Measurements from ENCODE around the gene FSIP1. TPM values are rescaled to one million over a fixed set of nuclear protein-coding genes. Genes with fewer than 3 reads are reported as not detected.

Gene FSIP1
- total RNA-seq, 1 experiment from 2014 or later, result 3.2 TPM

- H3K27ac Mint-ChIP-seq (ENCODE audit: low read depth, unreplicated experiment), result peak overlapping the region; percentile 1
- intact Hi-C loops (cut with micrococcal nuclease), result loop anchor here (2.0 to 10.0 kb wide), 3 partner anchors 187 to 491 kb away; no protein-coding TSS in a partner anchor
Observed at GRCh38 chr15:39784125-39784524, 1.5 kb upstream of the FSIP1 start.

GRCh38 chr15:39783244-39783820 is 691 bp upstream of the FSIP1 start:
- Mint-ChIP-seq H3K36me3 (ENCODE audit: insufficient read depth, unreplicated experiment) (no peaks in the 10 kb centered on the region), H3K27ac (ENCODE audit: low read depth, unreplicated experiment) (peak overlapping the region; percentile 1), H3K27me3 (ENCODE audit: insufficient read depth, unreplicated experiment) (no peaks in the 10 kb centered on the region), H3K4me3 (ENCODE audit: unreplicated experiment) (peak overlapping the region; percentile 91), H3K4me1 (ENCODE audit: insufficient read depth, unreplicated experiment) (peaks cover 15% of the 10 kb centered on the region), H3K9me3 (ENCODE audit: unreplicated experiment) (no peaks in the 10 kb centered on the region)
- TF ChIP-seq, protein P1, sequence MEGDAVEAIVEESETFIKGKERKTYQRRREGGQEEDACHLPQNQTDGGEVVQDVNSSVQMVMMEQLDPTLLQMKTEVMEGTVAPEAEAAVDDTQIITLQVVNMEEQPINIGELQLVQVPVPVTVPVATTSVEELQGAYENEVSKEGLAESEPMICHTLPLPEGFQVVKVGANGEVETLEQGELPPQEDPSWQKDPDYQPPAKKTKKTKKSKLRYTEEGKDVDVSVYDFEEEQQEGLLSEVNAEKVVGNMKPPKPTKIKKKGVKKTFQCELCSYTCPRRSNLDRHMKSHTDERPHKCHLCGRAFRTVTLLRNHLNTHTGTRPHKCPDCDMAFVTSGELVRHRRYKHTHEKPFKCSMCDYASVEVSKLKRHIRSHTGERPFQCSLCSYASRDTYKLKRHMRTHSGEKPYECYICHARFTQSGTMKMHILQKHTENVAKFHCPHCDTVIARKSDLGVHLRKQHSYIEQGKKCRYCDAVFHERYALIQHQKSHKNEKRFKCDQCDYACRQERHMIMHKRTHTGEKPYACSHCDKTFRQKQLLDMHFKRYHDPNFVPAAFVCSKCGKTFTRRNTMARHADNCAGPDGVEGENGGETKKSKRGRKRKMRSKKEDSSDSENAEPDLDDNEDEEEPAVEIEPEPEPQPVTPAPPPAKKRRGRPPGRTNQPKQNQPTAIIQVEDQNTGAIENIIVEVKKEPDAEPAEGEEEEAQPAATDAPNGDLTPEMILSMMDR (IDR thresholded peaks at IDR 0.05; ENCODE audit: unreplicated experiment), result no peak
- CTCF ChIA-PET, result interaction anchor here (0.6 to 2.8 kb wide), 5 partner anchors 27 to 1223 kb away, joined by 3 to 9 read pairs (median 3); no protein-coding TSS in a partner anchor
- BruUV-seq (replicated peaks), result TSS peak; percentile 70
- intact Hi-C loops (cut with micrococcal nuclease), result loop anchor here (10.0 kb wide), 2 partner anchors 411 to 491 kb away; no protein-coding TSS in a partner anchor
- POLR2A ChIA-PET, result interaction anchor here (0.6 to 2.4 kb wide), 18 partner anchors 11 to 597 kb away, joined by 3 to 20 read pairs (median 3); partner anchors contain the start of genes EIF2AK4 and SRP14
- peak; percentile 1 for DNase-seq (ENCODE audit: unreplicated experiment)

More at GRCh38 chr15:39784125-39784524, 1.5 kb upstream of the FSIP1 start:
- Mint-ChIP-seq H3K9me3 (ENCODE audit: unreplicated experiment) (no peaks in the 10 kb centered on the region), H3K36me3 (ENCODE audit: insufficient read depth, unreplicated experiment) (no peaks in the 10 kb centered on the region), H3K4me3 (ENCODE audit: unreplicated experiment) (peak overlapping the region; percentile 91), H3K4me1 (ENCODE audit: insufficient read depth, unreplicated experiment) (peaks cover 15% of the 10 kb centered on the region), H3K27me3 (ENCODE audit: insufficient read depth, unreplicated experiment) (no peaks in the 10 kb centered on the region)
- ChIA-PET POLR2A (interaction anchor here (0.7 to 2.4 kb wide), 9 partner anchors 20 to 598 kb away, joined by 3 to 8 read pairs (median 3); partner anchors contain the start of gene EIF2AK4), CTCF (interaction anchor here (1.1 to 2.8 kb wide), 3 partner anchors 90 to 321 kb away, joined by 4 to 9 read pairs (median 4); no protein-coding TSS in a partner anchor)
- peak; percentile 37 for DNase-seq (ENCODE audit: unreplicated experiment)
- BruUV-seq (replicated peaks), result no TSS peak
- TF ChIP-seq, protein P1 (IDR thresholded peaks at IDR 0.05; ENCODE audit: unreplicated experiment), result no peak

DNA sequence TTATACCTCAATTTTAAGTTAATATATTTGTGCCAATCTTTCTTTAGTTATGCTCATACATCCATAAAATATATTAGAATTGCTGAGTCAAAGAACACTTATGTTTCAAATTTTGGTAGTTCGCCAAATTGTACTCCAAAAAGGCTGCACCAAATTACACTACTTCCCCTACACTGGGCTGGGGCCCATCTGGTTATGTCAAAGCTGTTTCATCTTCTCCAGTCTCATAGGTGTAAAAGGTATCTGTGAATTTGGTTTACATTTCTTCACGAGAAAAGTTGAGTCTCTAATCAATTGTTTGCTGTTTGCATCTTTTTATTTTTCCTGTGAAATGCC is 706 bp downstream of the FSIP1 start:
- POLR2A ChIA-PET, result interaction anchor here (0.6 to 2.3 kb wide), 9 partner anchors 9 to 265 kb away, joined by 3 to 20 read pairs (median 3); partner anchors contain the start of genes EIF2AK4 and SRP14
- Mint-ChIP-seq H3K27me3 (ENCODE audit: insufficient read depth, unreplicated experiment) (no peaks in the 10 kb centered on the region), H3K4me1 (ENCODE audit: insufficient read depth, unreplicated experiment) (peaks cover 15% of the 10 kb centered on the region), H3K9me3 (ENCODE audit: unreplicated experiment) (no peaks in the 10 kb centered on the region), H3K4me3 (ENCODE audit: unreplicated experiment) (peak overlapping the region; percentile 91), H3K27ac (ENCODE audit: low read depth, unreplicated experiment) (no peak overlapping the region), H3K36me3 (ENCODE audit: insufficient read depth, unreplicated experiment) (no peaks in the 10 kb centered on the region)
- no TSS peak for BruUV-seq (replicated peaks)
- intact Hi-C loops (cut with micrococcal nuclease), result loop anchor here (10.0 kb wide), 2 partner anchors 413 to 493 kb away; no protein-coding TSS in a partner anchor
- TF ChIP-seq, protein P1 (IDR thresholded peaks at IDR 0.05; ENCODE audit: unreplicated experiment), result no peak
- DNase-seq (ENCODE audit: unreplicated experiment), result no peak
- CTCF ChIA-PET, result interaction anchor here (0.7 kb wide), 1 partner anchor 74 kb away, joined by 3 read pairs; no protein-coding TSS in a partner anchor

DNA sequence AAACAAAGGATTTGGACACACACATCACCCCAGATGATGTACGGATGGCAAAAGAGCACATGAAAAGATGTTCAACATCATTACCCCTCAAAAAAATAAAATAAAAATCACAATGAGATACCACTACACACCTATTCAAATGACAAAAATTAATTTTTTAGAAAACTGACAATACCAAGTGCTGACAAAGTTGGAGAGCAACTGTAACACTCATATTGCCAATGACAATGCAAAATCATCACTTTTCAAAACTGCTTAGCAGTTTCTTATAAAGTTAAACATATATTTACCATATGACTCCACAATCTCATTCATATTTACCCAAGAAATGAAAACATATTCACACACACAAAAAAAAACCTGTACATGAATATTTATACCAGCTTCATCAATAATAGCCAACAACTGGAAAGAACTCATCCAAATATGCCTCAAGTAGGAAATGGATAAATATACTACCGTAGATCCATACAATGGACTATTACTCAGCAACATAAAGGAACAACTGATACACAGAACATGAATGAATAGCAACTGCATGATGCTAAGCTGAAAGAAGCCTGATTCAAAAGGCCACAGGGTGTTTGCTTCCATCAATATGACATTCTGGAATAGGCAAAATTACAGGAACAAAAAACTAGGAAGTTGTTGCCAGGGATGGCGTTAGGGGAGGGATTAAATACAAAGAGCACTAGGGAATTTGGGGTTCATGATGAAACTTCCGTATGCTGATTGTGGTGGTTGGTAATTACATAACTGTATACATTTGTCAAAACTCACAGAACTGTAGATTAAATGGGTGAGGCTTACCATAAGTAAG is 1.3 kb downstream of the FSIP1 start:
- BruUV-seq (replicated peaks), result no TSS peak
- Mint-ChIP-seq H3K4me1 (ENCODE audit: insufficient read depth, unreplicated experiment) (peaks cover 15% of the 10 kb centered on the region), H3K4me3 (ENCODE audit: unreplicated experiment) (peak overlapping the region; percentile 20), H3K27ac (ENCODE audit: low read depth, unreplicated experiment) (no peak overlapping the region), H3K36me3 (ENCODE audit: insufficient read depth, unreplicated experiment) (no peaks in the 10 kb centered on the region), H3K9me3 (ENCODE audit: unreplicated experiment) (no peaks in the 10 kb centered on the region), H3K27me3 (ENCODE audit: insufficient read depth, unreplicated experiment) (no peaks in the 10 kb centered on the region)
- ChIA-PET POLR2A (interaction anchor here (0.7 to 2.3 kb wide), 3 partner anchors 153 to 266 kb away, joined by 3 to 20 read pairs (median 3); partner anchors contain the start of gene EIF2AK4), CTCF (no interaction called here)
- intact Hi-C loops (cut with micrococcal nuclease), result loop anchor here (10.0 kb wide), 2 partner anchors 413 to 493 kb away; no protein-coding TSS in a partner anchor
- DNase-seq (ENCODE audit: unreplicated experiment), result no peak
- TF ChIP-seq, protein P1 (IDR thresholded peaks at IDR 0.05; ENCODE audit: unreplicated experiment), result no peak
